Type B pancreatic cell (in vitro differentiated cells): ENCODE results near the gene RETN. TPM values are rescaled to one million over a fixed set of nuclear protein-coding genes. Genes with fewer than 3 reads are reported as not detected.

Experiments
- DNase-seq: peaks from one replicate; pipeline ENCODE4 v3.0.0; 2021; ENCODE audit warnings: mixed read lengths; ENCODE audit not compliant: unreplicated experiment; ENCODE audit errors: extremely low spot score
- H3K27ac Mint-ChIP-seq: 2 replicates; pipeline ENCODE4 v1.8.0; 2021; ENCODE audit warnings: mild to moderate bottlenecking, mixed read lengths
- H3K27me3 Mint-ChIP-seq: 2 replicates; pipeline ENCODE4 v1.8.0; 2021; ENCODE audit warnings: mixed read lengths
- H3K36me3 Mint-ChIP-seq: 2 replicates; pipeline ENCODE4 v1.8.0; 2021; ENCODE audit warnings: mixed read lengths
- H3K4me1 Mint-ChIP-seq: one replicate; pipeline ENCODE4 v1.8.0; 2021; ENCODE audit warnings: mixed read lengths; ENCODE audit not compliant: unreplicated experiment
- H3K4me3 Mint-ChIP-seq: 2 replicates; pipeline ENCODE4 v1.8.0; 2021; ENCODE audit warnings: mild to moderate bottlenecking, mixed read lengths
- H3K9me3 Mint-ChIP-seq: 2 replicates; pipeline ENCODE4 v1.8.0; 2021; ENCODE audit warnings: mixed read lengths
- total RNA-seq: library from RNA; stranded (reverse); gene quantifications from 2 replicates; pipeline ENCODE4 v1.2.1, GENCODE V29; 2021; ENCODE audit warnings: low replicate concordance
- TF ChIP-seq, protein P1 (sequence below): fragments of 200-600 bp; sonication (generic); conservative IDR thresholded peaks from 2 replicates; pipeline ENCODE4 v1.5.0; 2021; ENCODE audit warnings: antibody characterized with exemption, mild to moderate bottlenecking

The RETN gene
- total RNA-seq, 1 donor from 2014 or later: not detected

DNA sequence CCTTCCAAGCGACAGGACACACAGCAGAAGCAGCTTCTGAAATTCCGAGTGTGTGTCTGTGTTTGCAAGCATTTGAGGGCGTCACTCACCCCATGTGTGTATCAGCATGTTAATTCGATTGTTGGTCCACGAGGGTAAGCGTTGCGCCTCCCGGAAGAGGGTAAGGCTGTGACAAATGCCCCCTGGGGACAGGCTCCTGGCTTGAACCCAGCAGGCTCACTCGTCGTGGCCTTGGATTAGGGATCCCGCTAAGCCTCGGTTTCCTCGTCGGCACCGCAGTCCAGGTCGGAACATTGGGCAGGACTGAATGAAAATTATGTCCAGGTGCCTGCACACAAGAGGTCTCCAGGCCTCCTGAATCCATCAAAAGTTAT lies 32.5 kb upstream of the RETN start:
- H3K4me3 Mint-ChIP-seq: peak overlapping the region; percentile 77
- peaks cover 28% of the 10 kb centered on the region for H3K27me3 Mint-ChIP-seq
- H3K27ac Mint-ChIP-seq: peak overlapping the region; percentile 43
- TF ChIP-seq, protein P1, sequence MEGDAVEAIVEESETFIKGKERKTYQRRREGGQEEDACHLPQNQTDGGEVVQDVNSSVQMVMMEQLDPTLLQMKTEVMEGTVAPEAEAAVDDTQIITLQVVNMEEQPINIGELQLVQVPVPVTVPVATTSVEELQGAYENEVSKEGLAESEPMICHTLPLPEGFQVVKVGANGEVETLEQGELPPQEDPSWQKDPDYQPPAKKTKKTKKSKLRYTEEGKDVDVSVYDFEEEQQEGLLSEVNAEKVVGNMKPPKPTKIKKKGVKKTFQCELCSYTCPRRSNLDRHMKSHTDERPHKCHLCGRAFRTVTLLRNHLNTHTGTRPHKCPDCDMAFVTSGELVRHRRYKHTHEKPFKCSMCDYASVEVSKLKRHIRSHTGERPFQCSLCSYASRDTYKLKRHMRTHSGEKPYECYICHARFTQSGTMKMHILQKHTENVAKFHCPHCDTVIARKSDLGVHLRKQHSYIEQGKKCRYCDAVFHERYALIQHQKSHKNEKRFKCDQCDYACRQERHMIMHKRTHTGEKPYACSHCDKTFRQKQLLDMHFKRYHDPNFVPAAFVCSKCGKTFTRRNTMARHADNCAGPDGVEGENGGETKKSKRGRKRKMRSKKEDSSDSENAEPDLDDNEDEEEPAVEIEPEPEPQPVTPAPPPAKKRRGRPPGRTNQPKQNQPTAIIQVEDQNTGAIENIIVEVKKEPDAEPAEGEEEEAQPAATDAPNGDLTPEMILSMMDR: no peak
- no peaks in the 10 kb centered on the region for H3K4me1 Mint-ChIP-seq
- no peaks in the 10 kb centered on the region for H3K9me3 Mint-ChIP-seq
- H3K36me3 Mint-ChIP-seq: no peaks in the 10 kb centered on the region
- DNase-seq: no peak

DNA sequence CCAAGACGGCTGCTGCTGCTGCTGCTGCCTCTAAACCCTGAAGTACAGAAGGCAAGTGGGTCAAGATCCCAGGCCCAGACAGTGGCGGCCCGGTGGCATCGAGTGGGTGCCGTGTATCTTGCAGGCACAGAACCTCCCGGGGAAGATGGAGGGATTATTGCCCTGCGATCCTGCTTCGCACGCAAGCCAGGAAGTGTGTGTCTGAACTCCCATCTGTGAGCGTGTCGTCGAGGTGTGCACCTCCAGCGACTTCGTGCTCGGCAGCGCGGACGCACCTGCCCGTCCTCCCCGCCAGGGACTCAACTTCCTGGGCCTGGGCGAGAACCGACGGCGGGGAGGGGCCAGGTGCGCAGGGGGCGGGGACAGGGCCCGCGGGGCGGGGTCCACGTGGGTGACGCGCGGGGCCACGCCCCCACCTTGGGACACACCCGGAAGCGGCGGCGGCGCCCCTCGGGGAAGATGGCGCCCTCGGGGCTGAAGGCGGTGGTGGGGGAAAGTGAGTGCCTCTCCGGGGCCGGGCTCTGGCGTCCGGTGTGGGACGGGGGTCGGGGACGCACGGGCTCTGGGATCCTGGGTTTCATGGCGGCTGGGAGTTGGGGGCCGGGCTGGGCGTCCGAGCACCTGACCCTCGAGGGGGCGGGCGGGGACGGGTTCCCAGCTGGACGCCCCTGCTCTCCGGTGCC lies 32.0 kb upstream of the RETN start, which contains the start of gene STXBP2:
Gene STXBP2, plus strand, starts transcription at position 420 of the 683 bp plus-strand sequence. Its CDS starts 40 bp downstream, at position 460.
- TF ChIP-seq, protein P1: no peak
- DNase-seq: peak; percentile 84
- Mint-ChIP-seq H3K9me3 (no peaks in the 10 kb centered on the region), H3K36me3 (no peaks in the 10 kb centered on the region), H3K4me3 (peak within 1 kb of the TSS; percentile 77), H3K27me3 (peaks cover 28% of the 10 kb centered on the region), H3K4me1 (no peaks in the 10 kb centered on the region), H3K27ac (peak within 1 kb of the TSS; percentile 43)

DNA sequence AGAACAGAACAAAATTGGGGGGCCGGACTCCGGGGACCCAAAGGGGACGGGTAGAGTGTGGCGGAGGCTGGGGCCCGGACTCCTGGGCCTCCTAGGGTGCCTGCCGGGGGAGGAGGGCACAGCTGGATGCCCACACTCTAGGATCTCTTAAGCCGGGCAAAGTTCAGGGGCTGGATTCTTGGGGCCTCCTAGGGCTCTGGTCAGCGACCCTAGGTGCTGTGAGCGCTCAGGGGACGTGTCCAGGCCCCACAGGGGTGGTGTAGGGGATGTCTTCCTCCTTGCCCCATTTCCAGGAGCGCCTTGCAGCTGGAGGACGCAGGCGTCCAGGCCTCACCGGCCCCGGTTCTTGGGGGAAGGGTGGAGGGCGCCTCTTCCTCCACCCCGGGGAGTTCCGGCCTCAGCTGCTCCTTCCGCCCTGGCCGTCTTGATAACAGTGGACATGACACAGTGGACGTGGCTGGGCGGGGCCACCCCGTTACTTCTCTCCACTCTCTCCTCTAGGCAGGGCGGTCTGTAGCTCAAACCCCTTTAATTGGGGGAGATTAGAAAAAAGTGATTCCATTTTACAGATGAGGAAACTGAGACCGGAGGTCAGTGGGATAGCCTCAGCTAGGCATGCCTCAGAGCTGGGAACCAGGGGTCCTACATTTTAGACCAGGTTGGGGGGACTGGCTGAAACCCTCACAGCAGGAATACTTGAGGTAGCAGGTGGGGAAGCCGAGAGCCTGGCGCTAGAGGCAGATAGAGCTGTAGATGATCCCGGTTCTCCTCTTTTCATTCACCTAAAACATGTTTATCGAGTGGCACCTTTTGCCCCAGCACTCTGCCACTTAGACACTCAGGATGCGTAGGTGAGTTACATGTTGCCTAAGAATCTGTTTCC lies 31.2 kb upstream of the RETN start:
- H3K4me3 Mint-ChIP-seq: peak overlapping the region; percentile 77
- no peak for DNase-seq
- TF ChIP-seq, protein P1: no peak
- peaks cover 28% of the 10 kb centered on the region for H3K27me3 Mint-ChIP-seq
- no peaks in the 10 kb centered on the region for H3K9me3 Mint-ChIP-seq
- no peaks in the 10 kb centered on the region for H3K4me1 Mint-ChIP-seq
- H3K27ac Mint-ChIP-seq: no peak overlapping the region
- H3K36me3 Mint-ChIP-seq: no peaks in the 10 kb centered on the region

DNA sequence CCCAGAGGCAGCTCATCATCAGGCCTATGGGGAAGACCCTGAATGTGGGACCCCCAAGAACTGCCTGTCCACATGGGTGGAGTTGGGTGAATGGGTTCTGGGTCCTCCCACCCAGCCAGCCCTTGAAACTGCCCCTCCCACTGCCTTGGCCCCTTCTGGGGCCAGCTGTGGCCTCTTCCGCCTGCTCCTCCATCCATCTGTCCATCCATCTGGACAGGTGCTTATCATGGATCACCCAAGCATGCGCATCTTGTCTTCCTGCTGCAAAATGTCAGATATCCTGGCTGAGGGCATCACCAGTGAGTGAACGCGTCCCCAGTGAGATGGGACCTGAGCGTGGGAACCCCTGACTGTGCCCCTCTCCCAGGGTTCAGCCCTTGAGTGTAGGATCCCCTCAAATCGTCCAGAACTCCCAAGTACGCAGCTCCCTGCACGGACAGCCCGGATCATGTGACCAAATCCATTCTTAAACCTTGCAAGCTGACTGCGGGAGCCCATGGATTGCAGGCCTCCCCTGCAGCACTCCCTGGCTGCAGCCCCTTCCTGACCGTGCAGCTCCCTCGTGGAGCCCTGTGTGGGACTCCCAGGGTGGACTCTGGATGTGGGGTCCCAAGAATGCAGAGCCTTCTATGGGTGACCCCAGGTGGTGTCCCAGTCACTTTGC lies 29.9 kb upstream of the RETN start:
- H3K4me3 Mint-ChIP-seq: peak overlapping the region; percentile 60
- TF ChIP-seq, protein P1: no peak

DNA sequence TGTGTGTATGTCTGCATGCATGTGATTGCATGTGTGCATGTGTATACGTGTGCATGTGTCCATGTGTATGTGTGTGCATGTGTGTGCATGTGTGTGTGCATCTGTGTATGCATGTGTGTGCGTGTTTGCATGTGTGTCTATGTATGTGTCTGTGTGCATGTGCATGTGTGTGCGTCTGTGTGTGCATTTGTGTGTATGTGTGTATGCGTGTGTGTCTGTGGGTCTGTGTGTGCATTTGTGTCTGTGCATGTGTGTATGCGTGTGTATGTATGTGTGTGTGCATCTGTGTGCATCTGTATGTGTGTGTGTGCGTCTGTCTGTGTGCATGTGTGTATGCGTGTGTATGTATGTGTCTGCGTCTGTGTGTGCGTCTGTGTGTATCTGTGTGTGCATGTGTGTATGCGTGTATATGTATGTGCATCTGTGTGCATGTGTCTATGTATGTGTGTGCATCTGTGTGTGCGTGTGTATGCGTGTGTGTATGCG lies 28.9 kb upstream of the RETN start:
- TF ChIP-seq, protein P1: no peak
- Mint-ChIP-seq H3K27me3 (peaks cover 24% of the 10 kb centered on the region), H3K9me3 (no peaks in the 10 kb centered on the region), H3K4me1 (no peaks in the 10 kb centered on the region), H3K4me3 (peak overlapping the region; percentile 2), H3K27ac (peak overlapping the region; percentile 0), H3K36me3 (no peaks in the 10 kb centered on the region)
- DNase-seq: no peak

More for the DNA sequence above, 29.9 kb upstream of the RETN start:
- Mint-ChIP-seq H3K27me3 (peaks cover 28% of the 10 kb centered on the region), H3K27ac (peak overlapping the region; percentile 36), H3K4me1 (no peaks in the 10 kb centered on the region), H3K36me3 (no peaks in the 10 kb centered on the region), H3K9me3 (no peaks in the 10 kb centered on the region)
- no peak for DNase-seq
